Thymus (tissue), 11 donors: Measurements from ENCODE around the gene ACYP2. TPM values are rescaled to one million over a fixed set of nuclear protein-coding genes. Genes with fewer than 3 reads are reported as not detected.

Experiments
- DNase-seq, 9 donors: peaks; one replicate each; pipeline ENCODE4 v3.0.0-alpha.2; 2013; ENCODE audit warnings: low spot score in 9 of 9, low read depth in 6 of 9, missing footprints in 1 of 9
- H3K27ac ChIP-seq, 2 donors: one replicate each; pipeline ENCODE4 v1.5.1; 2013; ENCODE audit warnings: control low read depth in 1 of 2, low read depth in 1 of 2, low read length in 1 of 2, mild to moderate bottlenecking in 1 of 2, moderate library complexity in 1 of 2
- H3K27me3 ChIP-seq, 2 donors: one replicate each; pipeline ENCODE4 v1.5.1; 2013; ENCODE audit warnings: low read length in 1 of 2; ENCODE audit not compliant: control insufficient read depth in 2 of 2, insufficient read depth in 1 of 2
- H3K36me3 ChIP-seq, 2 donors: one replicate each; pipeline ENCODE4 v1.5.1; 2013; ENCODE audit warnings: low read length in 1 of 2, mild to moderate bottlenecking in 1 of 2, moderate library complexity in 1 of 2; ENCODE audit not compliant: control insufficient read depth in 2 of 2, insufficient read depth in 2 of 2
- H3K4me1 ChIP-seq, 2 donors: one replicate each; pipeline ENCODE4 v1.5.1; 2013; ENCODE audit warnings: low read length in 2 of 2; ENCODE audit not compliant: control insufficient read depth in 2 of 2, insufficient read depth in 2 of 2
- H3K4me3 ChIP-seq, 2 donors: one replicate each; pipeline ENCODE4 v1.5.1; 2013; ENCODE audit warnings: low read length in 2 of 2, control low read depth in 1 of 2, mild to moderate bottlenecking in 1 of 2
- H3K9me3 ChIP-seq, 2 donors: one replicate each; pipeline ENCODE4 v1.5.1; 2013; ENCODE audit warnings: low read length in 1 of 2, mild to moderate bottlenecking in 1 of 2; ENCODE audit not compliant: control insufficient read depth in 2 of 2, insufficient read depth in 1 of 2
- WGBS: extraction: QIAGEN DNeasy Blood & Tissue Kit; methylation state at CpG from one replicate; pipeline ENCODE4 v1.1.7; 2013; 5-methylcytosine and 5-hydroxymethylcytosine counted together
- polyA plus RNA-seq: library from polyadenylated mRNA; stranded (reverse); fragments of 200-250 nt; gene quantifications from one replicate; pipeline ENCODE4 v1.2.3, GENCODE V29; 2013
- total RNA-seq: library from RNA; stranded (reverse); fragments of 120-200 nt; gene quantifications from one replicate; pipeline ENCODE4 v1.2.4, GENCODE V29; 2013
- donor health status: healthy.

The ACYP2 gene
- total and polyA plus RNA-seq, 2 donors: 9.6 to 32.6 TPM

GRCh38 chr2:54347622-54348021 is 232.2 kb downstream of the ACYP2 start:
- Histone ChIP-seq H3K27me3 (no peaks in the 10 kb centered on the region), H3K36me3 (no peaks in the 10 kb centered on the region), H3K4me3 (no peak overlapping the region), H3K27ac (no peak overlapping the region), H3K4me1 (no peaks in the 10 kb centered on the region), H3K9me3 (no peaks in the 10 kb centered on the region)
- no peak for DNase-seq
- WGBS: 93% methylated on average over 3 of the region's 3 CpGs

- Histone ChIP-seq H3K4me1 (no peaks in the 10 kb centered on the region), H3K36me3 (no peaks in the 10 kb centered on the region), H3K27me3 (no peaks in the 10 kb centered on the region), H3K9me3 (no peaks in the 10 kb centered on the region), H3K4me3 (no peak overlapping the region), H3K27ac (no peak overlapping the region)
- WGBS: 96% methylated on average over 2 of the region's 2 CpGs
- no peak for DNase-seq
Observed at GRCh38 chr2:54348646-54349045, 233.2 kb downstream of the ACYP2 start.

- Histone ChIP-seq H3K36me3 (no peaks in the 10 kb centered on the region), H3K27ac (no peak overlapping the region), H3K27me3 (no peaks in the 10 kb centered on the region), H3K4me1 (no peaks in the 10 kb centered on the region), H3K4me3 (no peak overlapping the region), H3K9me3 (no peaks in the 10 kb centered on the region)
- no peak for DNase-seq
- 63% methylated on average over 3 of the region's 3 CpGs for WGBS
Observed at GRCh38 chr2:54350426-54350825, 235.0 kb downstream of the ACYP2 start.

GRCh38 chr2:54353216-54353615 is 237.8 kb downstream of the ACYP2 start:
- Histone ChIP-seq H3K36me3 (no peaks in the 10 kb centered on the region), H3K4me3 (no peak overlapping the region)

More at GRCh38 chr2:54353216-54353615, 237.8 kb downstream of the ACYP2 start:
- H3K27me3 ChIP-seq: no peaks in the 10 kb centered on the region
- 87% methylated on average over 5 of the region's 5 CpGs for WGBS
- no peaks in the 10 kb centered on the region for H3K9me3 ChIP-seq
- no peak for DNase-seq
- H3K4me1 ChIP-seq: no peaks in the 10 kb centered on the region
- H3K27ac ChIP-seq: no peak overlapping the region

Other genes with a start within 250 kb of the ACYP2 start
- 33.3 TPM for gene PSME4, start 144.6 kb upstream of the ACYP2 start, total RNA-seq
- gene PSME4, start 144.6 kb upstream of the ACYP2 start, polyA plus RNA-seq: 40.9 TPM
- gene TSPYL6, start 140.6 kb downstream of the ACYP2 start, total RNA-seq: not detected
- 0.02 TPM for gene TSPYL6, start 140.6 kb downstream of the ACYP2 start, polyA plus RNA-seq